Measurements from ENCODE around the gene RXRB. TPM values are rescaled to one million over a fixed set of nuclear protein-coding genes. Genes with fewer than 3 reads are reported as not detected.

RXRB gene
- total RNA-seq, 4 donors from 2014 or later = 28.6 to 71.0 (median 34.0) TPM

DNA sequence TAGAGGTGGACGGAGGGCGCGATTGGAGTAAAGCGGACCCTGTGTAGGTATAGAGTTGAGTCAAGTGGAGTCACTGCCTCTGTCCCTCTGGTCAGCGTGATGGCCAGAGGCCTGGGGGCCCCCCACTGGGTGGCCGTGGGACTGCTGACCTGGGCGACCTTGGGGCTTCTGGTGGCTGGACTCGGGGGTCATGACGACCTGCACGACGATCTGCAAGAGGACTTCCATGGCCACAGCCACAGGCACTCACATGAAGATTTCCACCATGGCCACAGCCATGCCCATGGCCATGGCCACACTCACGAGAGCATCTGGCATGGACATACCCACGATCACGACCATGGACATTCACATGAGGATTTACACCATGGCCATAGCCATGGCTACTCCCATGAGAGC, 681 bp upstream of the RXRB start:
- DNase-seq = no peak

DNA sequence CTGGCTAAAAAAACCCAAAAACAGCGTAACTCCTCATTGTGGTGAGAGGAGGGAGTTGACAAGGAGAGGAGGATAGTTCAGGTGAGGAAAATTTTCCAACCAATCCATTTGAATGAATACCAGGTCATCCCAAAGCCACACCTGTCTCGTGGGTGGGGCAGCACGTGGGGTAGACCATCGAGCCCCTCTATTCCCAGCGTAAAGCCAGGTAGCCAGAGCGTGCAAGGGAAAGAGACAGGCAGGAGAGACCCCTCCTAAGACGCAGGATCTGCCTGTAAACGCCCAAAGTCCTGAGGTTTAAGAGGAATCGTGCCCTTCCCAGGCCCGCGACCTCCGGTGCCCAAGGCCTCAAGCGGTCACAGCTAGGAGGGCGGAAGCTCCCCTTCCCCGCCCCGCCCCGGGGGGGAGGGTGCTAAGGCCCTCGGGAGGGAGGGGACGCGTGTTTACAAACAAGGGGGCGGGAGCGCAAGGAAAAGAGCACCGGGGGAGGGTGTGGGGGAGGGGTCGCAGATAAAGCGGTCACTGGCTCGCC, 712 bp downstream of the RXRB start:
- Histone ChIP-seq H3K27me3 (no peaks in the 10 kb centered on the region), H3K4me3 (peak overlapping the region; percentile 72 to 89), H3K4me1 (peaks cover 10% of the 10 kb centered on the region in 2 donors), H3K36me3 (no peaks in the 10 kb centered on the region), H3K9me3 (no peaks in the 10 kb centered on the region), H3K27ac (peak overlapping the region; percentile 94 to 96)
- intact Hi-C loops (cut with DNase I; ENCODE audit: low total_unique reads) = loop anchor here (10.0 kb wide), 1 partner anchor 95 kb away; the partner anchor contains the start of gene RGL2
- DNase-seq = no peak
- no peak for TF ChIP-seq POLR2A (IDR thresholded peaks at IDR 0.05)
- TF ChIP-seq, protein P1, sequence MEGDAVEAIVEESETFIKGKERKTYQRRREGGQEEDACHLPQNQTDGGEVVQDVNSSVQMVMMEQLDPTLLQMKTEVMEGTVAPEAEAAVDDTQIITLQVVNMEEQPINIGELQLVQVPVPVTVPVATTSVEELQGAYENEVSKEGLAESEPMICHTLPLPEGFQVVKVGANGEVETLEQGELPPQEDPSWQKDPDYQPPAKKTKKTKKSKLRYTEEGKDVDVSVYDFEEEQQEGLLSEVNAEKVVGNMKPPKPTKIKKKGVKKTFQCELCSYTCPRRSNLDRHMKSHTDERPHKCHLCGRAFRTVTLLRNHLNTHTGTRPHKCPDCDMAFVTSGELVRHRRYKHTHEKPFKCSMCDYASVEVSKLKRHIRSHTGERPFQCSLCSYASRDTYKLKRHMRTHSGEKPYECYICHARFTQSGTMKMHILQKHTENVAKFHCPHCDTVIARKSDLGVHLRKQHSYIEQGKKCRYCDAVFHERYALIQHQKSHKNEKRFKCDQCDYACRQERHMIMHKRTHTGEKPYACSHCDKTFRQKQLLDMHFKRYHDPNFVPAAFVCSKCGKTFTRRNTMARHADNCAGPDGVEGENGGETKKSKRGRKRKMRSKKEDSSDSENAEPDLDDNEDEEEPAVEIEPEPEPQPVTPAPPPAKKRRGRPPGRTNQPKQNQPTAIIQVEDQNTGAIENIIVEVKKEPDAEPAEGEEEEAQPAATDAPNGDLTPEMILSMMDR (IDR thresholded peaks at IDR 0.05) = no peak

More for the DNA sequence above, 681 bp upstream of the RXRB start:
- Histone ChIP-seq H3K27ac (peak overlapping the region; percentile 94 to 96), H3K4me1 (peaks cover 10% of the 10 kb centered on the region in 2 donors), H3K9me3 (no peaks in the 10 kb centered on the region), H3K27me3 (no peaks in the 10 kb centered on the region), H3K36me3 (no peaks in the 10 kb centered on the region), H3K4me3 (peak overlapping the region; percentile 72 to 89)
- no peak for TF ChIP-seq POLR2A (IDR thresholded peaks at IDR 0.05)
- TF ChIP-seq, protein P1 (IDR thresholded peaks at IDR 0.05) = no peak
- intact Hi-C loops (cut with DNase I; ENCODE audit: low total_unique reads) = loop anchor here (10.0 kb wide), 1 partner anchor 94 kb away; the partner anchor contains the start of gene RGL2

DNA sequence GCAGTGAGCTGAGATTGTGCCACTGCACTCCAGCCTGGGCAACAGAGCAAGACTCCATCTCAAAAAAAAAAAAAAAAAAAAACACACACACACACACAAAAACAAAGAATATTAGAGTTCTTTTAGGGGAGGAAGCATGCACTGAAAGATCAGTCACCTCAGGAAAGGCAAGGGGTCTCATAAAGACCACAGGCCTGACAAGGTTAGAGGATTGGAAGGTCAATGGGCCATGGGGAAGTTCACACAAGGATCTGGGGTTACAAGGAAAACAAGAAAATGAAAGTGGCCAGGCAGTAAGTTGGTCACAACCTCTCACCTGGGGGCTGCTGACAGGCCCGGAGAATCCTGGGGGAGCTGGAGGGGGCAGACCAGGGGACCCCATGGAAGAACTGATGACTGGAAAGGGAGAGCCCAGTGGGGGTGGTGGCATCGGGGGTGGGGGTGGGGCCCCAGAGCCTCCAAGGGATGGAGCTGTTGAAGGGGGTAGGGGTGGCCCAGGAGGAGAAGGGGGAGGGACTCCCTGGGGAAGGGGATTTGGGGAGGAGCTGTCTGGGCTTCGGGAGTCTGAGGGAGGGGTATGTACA, 1.5 kb downstream of the RXRB start:
- Histone ChIP-seq H3K27ac (peak overlapping the region in 1 of 2 donors; percentile 96), H3K4me3 (peak overlapping the region; percentile 72 to 89), H3K36me3 (no peaks in the 10 kb centered on the region), H3K27me3 (no peaks in the 10 kb centered on the region), H3K4me1 (peaks cover 10% of the 10 kb centered on the region in 2 donors), H3K9me3 (no peaks in the 10 kb centered on the region)
- DNase-seq = no peak
- intact Hi-C loops (cut with DNase I; ENCODE audit: low total_unique reads) = no loop called here
- TF ChIP-seq, protein P1 (IDR thresholded peaks at IDR 0.05) = no peak
- TF ChIP-seq POLR2A (IDR thresholded peaks at IDR 0.05) = no peak

DNA sequence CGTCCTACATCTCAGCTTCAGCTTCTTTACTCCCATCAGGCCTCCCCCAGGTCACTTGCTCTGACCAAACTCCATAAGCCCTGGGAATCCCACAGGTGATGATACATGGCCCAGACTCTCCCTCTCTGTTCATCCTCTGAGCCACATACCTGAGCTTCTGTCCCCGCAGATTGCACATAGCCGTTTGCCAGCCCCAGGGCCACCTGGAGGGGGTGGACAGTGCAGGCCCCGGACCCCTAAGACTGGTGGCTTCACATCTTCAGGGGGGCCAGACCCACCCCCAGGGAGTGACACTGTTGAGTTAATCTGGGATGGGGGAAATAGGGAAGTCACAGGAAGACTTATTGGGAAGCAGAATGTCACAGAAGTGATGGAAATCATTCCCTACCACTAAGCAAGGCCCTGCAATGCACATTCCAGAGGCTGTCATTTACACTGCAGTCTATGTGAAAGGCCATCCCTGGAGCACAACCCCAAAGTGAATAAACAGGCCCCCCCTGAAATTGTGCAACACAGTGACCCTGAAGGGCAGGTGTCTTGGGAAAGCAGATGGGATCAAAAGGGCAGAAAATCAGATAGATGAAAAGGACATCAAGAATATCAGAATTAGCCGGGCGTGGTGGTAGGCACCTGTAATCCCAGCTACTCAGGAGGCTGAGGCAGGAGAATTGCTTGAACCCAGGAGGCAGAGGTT, 2.2 kb downstream of the RXRB start:
- H3K4me3 ChIP-seq = no peak overlapping the region
- intact Hi-C loops (cut with DNase I; ENCODE audit: low total_unique reads) = no loop called here

More for the DNA sequence above, 2.2 kb downstream of the RXRB start:
- no peaks in the 10 kb centered on the region for H3K36me3 ChIP-seq
- no peaks in the 10 kb centered on the region for H3K27me3 ChIP-seq
- peaks cover 10% of the 10 kb centered on the region in 2 donors for H3K4me1 ChIP-seq
- no peak for DNase-seq
- no peak overlapping the region for H3K27ac ChIP-seq
- H3K9me3 ChIP-seq = no peaks in the 10 kb centered on the region
- no peak for TF ChIP-seq POLR2A (IDR thresholded peaks at IDR 0.05)
- TF ChIP-seq, protein P1 (IDR thresholded peaks at IDR 0.05) = no peak

Data from uterus (tissue), 4 donors.